HepG2 (cell line): ENCODE measurements around the gene ADAMTS4. TPM values are rescaled to one million over a fixed set of nuclear protein-coding genes. Genes with fewer than 3 reads are reported as not detected.

ENCODE experiments used
- ATAC-seq: fragments of 200-7000 bp; cut with Tn5 transposase; 3 replicates; pipeline ENCODE4 v1.9.1; 2020; ENCODE audit warnings: mild to moderate bottlenecking, moderate library complexity
- BruUV-seq: library from RNA; stranded (reverse); fragments of 400-500 nt; replicated peaks from 2 replicates; lab custom pipeline; 2021; lab: Mats Ljungman, UMichigan
- CTCF ChIA-PET: fragments of 300-600 bp; formaldehyde crosslinking; extraction: SDS; loops from one replicate; lab custom pipeline; 2021; ENCODE audit warnings: low total read pairs, inconsistent platforms, low intra/inter-chr PET ratio; lab: Yijun Ruan, JAX
- POLR2A ChIA-PET: fragments of 350-600 bp; sonication (Branson Sonifier 250); formaldehyde crosslinking; loops from one replicate; lab custom pipeline; 2020; ENCODE audit warnings: antibody characterized with exemption, inconsistent platforms; lab: Yijun Ruan, JAX
- DNase-seq: peaks from one replicate; pipeline ENCODE4 v3.0.0-alpha.2; 2015; ENCODE audit warnings: low spot score
- FAIRE-seq: peaks from 3 replicates; lab custom pipeline; 2011; peaks lifted over from hg19 to GRCh38; lab: Jason Lieb, UNC
- H2AFZ ChIP-seq: one replicate; pipeline ENCODE4 v1.6.1; 2011; ENCODE audit warnings: low read length, inconsistent platforms
- H3K27ac ChIP-seq: fragments of 300-600 bp; 3 replicates; pipeline ENCODE4 v1.8.0; 2011; ENCODE audit warnings: mixed run types, mild to moderate bottlenecking, mixed read lengths, low read length, inconsistent platforms; ENCODE audit not compliant: insufficient read depth; ENCODE audit errors: extremely low read length
- H3K27me3 ChIP-seq, 2 experiments: fragments of 200-600 bp in 1 of 2; 2 replicates in 1 of 2; 3 replicates in 1 of 2; pipeline versions ENCODE4 v1.6.0 to v1.8.0; 2011; ENCODE audit warnings: low read length in 2 of 2, mild to moderate bottlenecking in 2 of 2, moderate library complexity in 2 of 2, inconsistent platforms in 1 of 2; ENCODE audit not compliant: insufficient read depth in 2 of 2, control insufficient read depth in 1 of 2
- H3K36me3 ChIP-seq, 2 experiments: fragments of 200-600 bp in 1 of 2; replicated peaks in 1 of 2; 2 replicates in 1 of 2; 3 replicates in 1 of 2; pipeline versions ENCODE4 v1.5.1 to v1.8.0; 2011; ENCODE audit warnings: low read length in 2 of 2, inconsistent platforms in 1 of 2; ENCODE audit not compliant: insufficient read depth in 2 of 2, control insufficient read depth in 1 of 2
- H3K4me1 ChIP-seq: 2 replicates; pipeline ENCODE4 v1.5.1; 2012; ENCODE audit warnings: low read length, inconsistent platforms; ENCODE audit not compliant: insufficient read depth
- H3K4me2 ChIP-seq: 2 replicates; pipeline ENCODE4 v1.6.0; 2011; ENCODE audit warnings: low read depth, low read length, inconsistent platforms
- H3K4me3 ChIP-seq, 3 experiments: fragments of 200-600 bp in 1 of 3; sonication (generic), shearing (Covaris generic) in 1 of 3; replicated peaks in 1 of 3; 2 replicates each; pipeline ENCODE4 v1.5.1; 2011 to 2016; ENCODE audit warnings: low read length in 3 of 3, inconsistent platforms in 2 of 3, low read depth in 2 of 3, mild to moderate bottlenecking in 2 of 3, control low read depth in 1 of 3, mixed read lengths in 1 of 3; ENCODE audit not compliant: insufficient read depth in 1 of 3
- H3K79me2 ChIP-seq: one replicate; pipeline ENCODE4 v1.6.1; 2011; ENCODE audit warnings: low read length, inconsistent platforms; ENCODE audit not compliant: insufficient read depth
- H3K9ac ChIP-seq: 2 replicates; pipeline ENCODE4 v1.6.0; 2011; ENCODE audit warnings: mild to moderate bottlenecking, low read depth, low read length, inconsistent platforms; ENCODE audit not compliant: insufficient read depth
- H3K9me3 ChIP-seq: 2 replicates; pipeline ENCODE4 v1.5.1; 2012; ENCODE audit warnings: mild to moderate bottlenecking, low read length
- H4K20me1 ChIP-seq: 2 replicates; pipeline ENCODE4 v1.6.0; 2011; ENCODE audit warnings: inconsistent platforms, mild to moderate bottlenecking, low read length, moderate library complexity; ENCODE audit not compliant: insufficient read depth
- ARNT2 ChIP-seq: sonication (generic); formaldehyde crosslinking; IDR thresholded peaks from 2 replicates; pipeline ENCODE4 v1.8.0; 2022; ENCODE audit warnings: mild to moderate bottlenecking, low read depth, missing genetic modification reagents, moderate library complexity
- PHB2 ChIP-seq: fragments of 450-650 bp; IDR thresholded peaks from 2 replicates; pipeline ENCODE4 v1.6.1; 2018; ENCODE audit not compliant: partially characterized antibody
- SNAI1 ChIP-seq: sonication (generic); formaldehyde crosslinking; IDR thresholded peaks from 2 replicates; pipeline ENCODE4 v1.5.0; 2020; ENCODE audit warnings: mild to moderate bottlenecking, missing genetic modification reagents, borderline replicate concordance
- ZGPAT ChIP-seq: IDR thresholded peaks from 2 replicates; pipeline ENCODE4 v1.6.1; 2016; ENCODE audit warnings: mild to moderate bottlenecking
- ZNF776 ChIP-seq: sonication (generic); formaldehyde crosslinking; IDR thresholded peaks from 2 replicates; pipeline ENCODE4 v1.4.0; 2020; ENCODE audit warnings: mild to moderate bottlenecking, missing genetic modification reagents
- WGBS: methylation state at CpG from one replicate; pipeline ENCODE4 v1.1.6; 2017; ENCODE audit warnings: low lambda C conversion rate; 5-methylcytosine and 5-hydroxymethylcytosine counted together
- in situ Hi-C: cut with HindIII; loops from 2 replicates; pipeline ENCODE4 v1.10.0; 2017; ENCODE audit warnings: low pct_unique_long_range_greater_than_20kb; ENCODE audit not compliant: extremely low pct_ligation_motif_present
- intact Hi-C: fragments of 100-400 bp; cut with micrococcal nuclease; formaldehyde crosslinking; loops from one replicate; pipeline ENCODE4 v1.10.0; 2022; ENCODE audit not compliant: unreplicated experiment
- polyA plus RNA-seq, 8 experiments: library from polyadenylated mRNA; depleted of rRNA in 3 of 8; stranded (reverse) in 7 of 8; unstranded in 1 of 8; fragments of >200 nt; fragmentation: Illumina TruSeq in 4 of 8; extraction: Trizol in 4 of 8; gene quantifications; 2 replicates each; pipeline versions ENCODE4 v1.2.1 to v1.2.3, GENCODE V29; 2011 to 2016; ENCODE audit warnings: low read depth in 4 of 8, missing spikeins in 1 of 8, mixed read lengths in 1 of 8; ENCODE audit not compliant: insufficient read depth in 1 of 8
- total RNA-seq, 5 experiments: library from RNA; depleted of rRNA; stranded (reverse); fragments of >200 nt; fragmentation: Illumina TruSeq; extraction: Trizol; gene quantifications; 2 replicates each; pipeline ENCODE4 v1.2.3, GENCODE V29; 2016; ENCODE audit warnings: low read depth in 1 of 5

The ADAMTS4 gene
- total and polyA plus RNA-seq, 2 of the 13 experiments (the other 11 are each of a cell fraction or from before 2014, with no cell fraction given) = 0.51 to 1.7 TPM

- intact Hi-C loops = loop anchor here (1.0 kb wide), 1 partner anchor 28 kb away; no protein-coding TSS in a partner anchor
- WGBS = 43% methylated on average over 5 of the region's 11 CpGs
- CTCF ChIA-PET = no interaction called here
- TF ChIP-seq ZNF776 = 0 out of 2 replicates have a peak, but pooled peaks have one; percentile 53
- no peak for TF ChIP-seq PHB2
- TF ChIP-seq ARNT2 (CRISPR knock-in tag) = 0 out of 2 replicates have a peak, but pooled peaks have one; percentile 7
- TF ChIP-seq ZGPAT (CRISPR knock-in tag) = no peak
- TF ChIP-seq SNAI1 = 0 out of 2 replicates have a peak, but pooled peaks have one; percentile 36
- TF ChIP-seq, all 625 proteins: peak for 3
- H3K4me3 ChIP-seq = peak overlapping the region; percentile 54 to 85 (median 56)
- POLR2A ChIA-PET = interaction anchor here (0.9 to 3.5 kb wide), 10 partner anchors 19 to 202 kb away, joined by 3 to 44 read pairs (median 4); partner anchors contain the start of genes APOA2, B4GALT3, PPOX and SDHC
- peak overlapping the region; percentile 56 for H3K9ac ChIP-seq
- in situ Hi-C loops = loop anchor here (5.0 kb wide), 1 partner anchor 185 kb away; no protein-coding TSS in a partner anchor
- no TSS peak for BruUV-seq
- no peaks in the 10 kb centered on the region for H3K9me3 ChIP-seq
- no peaks in the 10 kb centered on the region; a peak in 1 of 5 replicates for H3K27me3 ChIP-seq
- H2AFZ ChIP-seq = no peak overlapping the region
- FAIRE-seq (no peak), ATAC-seq (no peak), DNase-seq (no peak)
- H4K20me1 ChIP-seq = no peaks in the 10 kb centered on the region
- H3K4me1 ChIP-seq = peaks cover 69% of the 10 kb centered on the region
- H3K36me3 ChIP-seq = no peaks in the 10 kb centered on the region
- peak overlapping the region; percentile 98 for H3K4me2 ChIP-seq
- peaks cover 3% of the 10 kb centered on the region for H3K79me2 ChIP-seq
- H3K27ac ChIP-seq = no peak overlapping the region
These were observed 1.2 kb downstream of the ADAMTS4 start for GRCh38 chr1:161197560-161198193.
